K562 (cell line): ENCODE results near the gene EXOC6.

Source experiments
- CHD4 ChIP-seq: fragments of 200-600 bp; sonication (generic); IDR thresholded peaks from 3 replicates; pipeline ENCODE4 v1.6.1; 2012; ENCODE audit warnings: low read depth, mild to moderate bottlenecking, mixed read lengths, low read length, inconsistent platforms; ENCODE audit not compliant: insufficient read depth, insufficient replicate concordance, poor library complexity, severe bottlenecking
- RAD51 ChIP-seq: fragments of 450-650 bp; IDR thresholded peaks from 2 replicates; pipeline ENCODE4 v1.7.1; 2016; ENCODE audit warnings: low read depth, mild to moderate bottlenecking, borderline replicate concordance
- RFX5 ChIP-seq: IDR thresholded peaks from 2 replicates; pipeline ENCODE4 v1.6.1; 2011; ENCODE audit warnings: low read depth, mild to moderate bottlenecking, improper control_type of control experiment, low read length
- TF ChIP-seq, protein P1 (sequence below), 3 experiments: IDR thresholded peaks in 2 of 3; conservative IDR thresholded peaks in 1 of 3; 2 replicates each; pipeline ENCODE4 v1.5.1; 2011 to 2012; ENCODE audit warnings: low read length in 3 of 3, mild to moderate bottlenecking in 3 of 3, control low read depth in 2 of 3, improper control_type of control experiment in 1 of 3, inconsistent platforms in 1 of 3, low read depth in 1 of 3, mixed read lengths in 1 of 3, moderate library complexity in 1 of 3; ENCODE audit not compliant: insufficient read depth in 2 of 3

DNA sequence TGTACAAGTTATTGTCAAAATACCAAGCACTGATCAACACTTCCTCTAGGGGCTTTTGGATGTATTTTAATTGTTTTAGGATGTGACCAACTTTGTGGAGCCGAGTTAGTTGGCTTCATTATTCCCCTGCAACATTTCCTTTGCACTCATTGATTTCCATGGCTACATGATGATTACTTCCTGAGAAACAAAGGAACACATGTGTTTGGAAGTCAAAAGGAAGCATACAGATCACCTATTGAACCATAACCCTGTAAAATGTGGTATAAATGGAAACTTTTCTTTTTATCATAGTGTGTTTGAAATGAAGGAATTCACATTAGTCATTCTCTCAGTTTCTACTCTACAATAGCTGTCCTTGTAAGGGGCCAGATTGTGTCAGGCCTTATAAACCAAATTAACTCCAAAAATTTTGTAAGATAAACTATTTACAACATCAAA lies 32.2 kb upstream of the EXOC6 start:
- no peak for TF ChIP-seq RFX5
- no peak for TF ChIP-seq RAD51
- TF ChIP-seq, protein P1, sequence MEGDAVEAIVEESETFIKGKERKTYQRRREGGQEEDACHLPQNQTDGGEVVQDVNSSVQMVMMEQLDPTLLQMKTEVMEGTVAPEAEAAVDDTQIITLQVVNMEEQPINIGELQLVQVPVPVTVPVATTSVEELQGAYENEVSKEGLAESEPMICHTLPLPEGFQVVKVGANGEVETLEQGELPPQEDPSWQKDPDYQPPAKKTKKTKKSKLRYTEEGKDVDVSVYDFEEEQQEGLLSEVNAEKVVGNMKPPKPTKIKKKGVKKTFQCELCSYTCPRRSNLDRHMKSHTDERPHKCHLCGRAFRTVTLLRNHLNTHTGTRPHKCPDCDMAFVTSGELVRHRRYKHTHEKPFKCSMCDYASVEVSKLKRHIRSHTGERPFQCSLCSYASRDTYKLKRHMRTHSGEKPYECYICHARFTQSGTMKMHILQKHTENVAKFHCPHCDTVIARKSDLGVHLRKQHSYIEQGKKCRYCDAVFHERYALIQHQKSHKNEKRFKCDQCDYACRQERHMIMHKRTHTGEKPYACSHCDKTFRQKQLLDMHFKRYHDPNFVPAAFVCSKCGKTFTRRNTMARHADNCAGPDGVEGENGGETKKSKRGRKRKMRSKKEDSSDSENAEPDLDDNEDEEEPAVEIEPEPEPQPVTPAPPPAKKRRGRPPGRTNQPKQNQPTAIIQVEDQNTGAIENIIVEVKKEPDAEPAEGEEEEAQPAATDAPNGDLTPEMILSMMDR (IDR thresholded peaks at IDR 0.05 in 2 of 3, conservative IDR thresholded peaks at IDR 0.05 in 1 of 3; ENCODE audit: insufficient read depth in 2 of 3, low read depth in 1 of 3, low read length in 3 of 3): no peak
- TF ChIP-seq CHD4: no peak
